NCI-H526 treated with DMSO at 0.1 percent for 48 hours (cell line): ENCODE data around the gene COX15.
"Not testable (repeated sequence)": the region's sequence is repeated elsewhere in the genome, so short reads cannot be mapped to it uniquely, and the experiment has no call there.

ENCODE experiments used
- DNase-seq: peaks from one replicate; lab custom pipeline; 2025; lab: John Stamatoyannopoulos, UW

The COX15 gene

DNA sequence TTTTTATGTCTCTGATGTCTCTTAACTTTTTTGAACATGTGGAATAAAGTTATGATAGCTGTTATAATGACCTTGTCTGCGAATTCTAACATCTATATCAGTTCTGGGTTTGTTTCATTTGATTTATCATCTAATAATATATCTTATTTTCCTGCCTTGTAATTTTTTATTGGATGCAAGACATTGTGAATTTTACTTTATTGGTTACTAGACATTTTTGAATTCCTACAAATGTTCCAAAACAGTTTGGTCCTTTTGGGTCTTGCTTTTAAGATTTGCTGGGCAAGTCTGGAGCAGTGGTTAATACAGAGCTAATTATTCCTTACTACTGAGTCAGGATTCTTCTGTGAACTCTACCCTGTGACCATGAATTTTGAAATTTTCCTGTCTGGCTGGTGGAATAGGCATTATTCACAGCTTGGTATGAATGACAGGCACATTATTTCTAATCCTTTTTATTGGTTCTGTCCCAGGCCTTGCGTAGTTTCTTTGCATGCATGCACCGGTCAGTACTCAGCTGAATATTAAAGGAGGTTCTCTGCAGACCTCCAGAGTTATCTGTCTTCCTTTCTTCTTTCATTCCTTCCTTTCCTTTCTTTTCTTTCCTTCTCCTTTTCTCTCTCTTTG, 9.1 kb upstream of the COX15 start:
- no peak for DNase-seq

DNA sequence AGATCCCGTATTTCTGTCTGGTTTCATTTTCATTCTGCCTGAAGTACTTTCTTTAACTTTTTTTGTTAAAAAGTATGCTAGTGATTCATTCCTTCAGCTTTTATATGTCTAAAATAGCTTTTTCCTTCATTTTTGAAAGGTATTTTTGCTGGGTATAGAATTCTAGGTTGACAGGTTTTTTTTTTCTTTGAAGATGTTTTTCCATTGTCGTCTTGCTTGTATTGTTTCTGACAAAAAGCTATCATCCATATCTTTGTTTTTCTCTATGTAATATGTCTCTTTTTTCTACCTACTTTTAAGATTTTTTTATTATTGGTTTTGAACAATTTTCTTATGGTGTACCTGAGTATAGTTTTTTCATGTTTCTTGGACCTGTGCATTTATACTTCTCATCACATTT, 8.3 kb upstream of the COX15 start:
- DNase-seq = no peak

DNA sequence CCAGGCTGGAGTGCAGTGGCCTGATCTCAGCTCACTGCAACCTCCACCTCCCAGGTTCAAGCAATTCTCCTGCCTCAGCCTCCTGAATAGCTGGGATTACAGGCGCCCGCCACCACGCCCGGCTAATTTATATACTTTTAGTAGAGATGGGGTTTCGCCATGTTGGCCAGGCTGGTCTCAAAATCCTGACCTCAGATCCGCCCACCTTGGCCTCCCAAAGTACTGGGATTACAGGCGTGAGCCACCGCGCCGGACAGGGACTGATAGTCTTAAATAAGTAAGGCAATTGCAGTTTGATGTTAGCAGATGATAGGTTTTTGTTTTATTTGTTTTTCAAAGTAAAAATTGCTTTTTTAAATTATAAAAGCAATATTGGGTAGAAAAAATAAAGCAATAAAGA, 2.2 kb upstream of the COX15 start:
- not testable (repeated sequence) for DNase-seq

DNA sequence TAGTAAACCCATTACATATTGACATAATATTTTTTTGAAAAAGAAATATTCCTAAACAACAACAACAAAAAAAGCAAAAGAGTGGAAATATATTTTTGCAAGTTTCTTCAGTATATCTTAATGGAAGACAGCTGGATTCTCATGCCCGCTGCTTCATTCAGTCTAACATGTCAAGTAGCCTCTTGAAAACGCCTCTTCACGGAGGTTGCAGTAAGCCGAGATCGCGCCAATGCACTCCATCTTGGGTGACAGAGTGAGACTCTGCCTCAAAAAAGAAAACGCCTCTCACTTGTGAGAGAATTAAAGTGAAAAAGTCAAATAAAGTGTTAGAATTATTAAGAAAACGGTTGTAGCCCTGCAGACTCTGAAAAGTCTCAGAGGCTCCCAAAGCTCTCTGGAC, 1.4 kb upstream of the COX15 start:
- no peak for DNase-seq

DNA sequence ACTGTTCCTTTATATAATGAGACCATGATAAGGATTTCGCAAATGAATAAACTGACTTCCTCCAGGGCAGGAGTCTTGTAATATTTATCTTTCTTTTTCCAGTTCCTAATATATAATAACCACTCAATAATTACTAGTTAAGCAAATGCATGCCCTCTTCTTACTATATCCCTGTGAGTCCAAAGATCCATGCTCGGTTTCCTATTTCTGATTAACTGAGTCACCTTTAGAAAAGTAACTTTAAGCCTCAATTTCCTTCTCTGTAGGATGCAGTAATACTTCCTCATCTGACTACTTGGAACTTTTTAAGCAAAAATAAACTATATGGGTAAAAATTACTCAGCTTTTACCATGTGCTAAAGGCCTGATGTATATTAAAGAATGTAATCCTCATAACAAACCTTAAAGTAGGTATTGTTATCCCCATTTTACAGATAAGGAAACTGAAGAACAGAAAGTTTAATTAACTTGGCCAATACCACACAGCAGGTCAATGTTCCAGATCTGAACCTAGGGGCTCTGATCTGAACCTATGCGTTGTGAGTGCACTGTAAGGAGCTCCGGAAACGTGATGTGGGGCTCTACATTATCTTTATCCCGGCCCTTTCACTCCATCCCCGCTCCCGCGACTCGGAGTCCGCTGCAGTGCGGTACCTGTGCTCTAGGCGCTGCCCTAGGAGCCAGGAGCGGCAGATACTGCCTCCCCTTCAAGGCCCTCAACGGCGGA, 458 bp downstream of the COX15 start:
- no peak for DNase-seq

DNA sequence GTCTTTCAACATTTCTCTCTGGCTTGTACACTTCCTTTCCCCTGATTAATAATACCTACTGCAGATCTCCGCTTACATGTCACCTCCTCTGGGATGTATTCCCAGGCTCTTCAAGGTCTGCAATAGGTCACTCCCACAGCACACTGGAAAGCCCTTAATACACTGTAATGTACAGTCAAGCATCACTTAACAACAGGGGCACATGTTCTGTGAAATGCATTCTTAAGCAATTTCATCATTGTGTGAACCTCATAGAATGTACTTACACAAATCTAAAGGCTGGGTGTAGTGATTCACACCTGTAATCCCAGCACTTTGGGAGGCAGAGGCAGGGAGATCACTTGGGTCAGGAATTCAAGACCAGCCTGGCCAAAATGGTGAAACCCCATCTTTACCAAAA, 1.9 kb downstream of the COX15 start:
- no peak for DNase-seq

DNA sequence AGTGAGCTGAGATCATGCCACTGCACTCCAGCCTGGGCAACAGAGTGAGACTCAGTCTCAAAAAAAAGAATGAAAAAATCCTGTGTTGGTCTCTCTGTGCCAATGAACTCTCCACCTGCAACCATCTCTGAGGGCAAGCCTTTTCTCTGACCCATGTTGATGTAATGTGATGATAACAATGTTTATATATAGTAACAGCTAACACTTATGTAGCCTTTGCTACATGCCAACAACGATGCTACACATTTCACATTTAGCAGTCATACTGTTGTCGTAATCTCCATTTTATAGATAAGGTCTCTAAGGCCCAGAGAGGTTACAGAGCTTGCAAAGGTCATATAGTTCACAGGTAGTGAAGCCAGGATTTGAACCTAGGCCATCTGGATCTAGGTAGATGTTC, 11.5 kb downstream of the COX15 start:
- no peak for DNase-seq

DNA sequence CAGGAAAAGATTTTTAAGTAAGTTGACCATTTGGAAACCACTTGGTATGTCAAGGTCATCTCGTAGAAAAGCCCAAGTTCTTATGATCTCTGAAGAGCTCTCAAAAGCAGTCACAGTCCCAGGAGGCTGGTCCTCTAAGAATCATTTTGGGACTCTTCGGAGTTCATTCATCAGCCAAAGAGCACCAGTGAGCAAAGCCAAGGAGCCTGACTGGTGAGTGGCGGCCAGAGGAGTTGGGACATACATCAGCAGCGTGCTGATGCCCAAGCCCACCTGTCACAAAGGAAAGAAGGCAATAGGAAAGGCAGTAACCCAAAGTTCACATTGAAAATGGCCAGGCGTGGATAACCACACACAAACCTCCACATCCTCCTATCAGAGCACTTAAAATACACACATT, 17.5 kb downstream of the COX15 start:
- DNase-seq = no peak

DNA sequence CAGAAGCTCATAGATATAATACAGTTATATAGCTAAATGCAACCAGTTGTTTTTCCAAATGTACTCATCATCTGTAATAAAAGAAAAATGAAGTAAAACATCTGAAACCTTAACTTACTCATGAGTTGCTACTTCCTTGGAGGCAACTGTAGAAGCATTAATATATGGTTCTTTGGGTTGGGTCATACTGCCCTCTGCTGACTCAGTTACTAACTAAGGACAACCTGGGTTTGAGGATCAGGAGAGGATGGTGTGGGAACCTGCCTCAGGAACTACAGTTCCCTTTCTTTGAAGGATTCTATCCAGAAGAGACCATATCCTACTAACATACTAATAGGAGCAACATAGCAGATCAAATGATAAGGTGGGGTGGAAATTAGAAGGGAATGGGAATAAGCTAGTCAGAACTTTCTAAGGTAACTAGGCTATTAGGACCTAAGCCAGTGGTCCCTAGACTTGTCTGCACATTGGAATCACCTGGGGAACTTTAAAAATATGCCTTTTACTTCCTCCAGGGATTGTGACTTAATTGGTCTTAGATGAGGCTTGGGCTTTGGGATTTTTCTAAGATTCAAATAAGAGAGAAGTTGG, 20.7 kb downstream of the COX15 start:
- peak; percentile 31 for DNase-seq

DNA sequence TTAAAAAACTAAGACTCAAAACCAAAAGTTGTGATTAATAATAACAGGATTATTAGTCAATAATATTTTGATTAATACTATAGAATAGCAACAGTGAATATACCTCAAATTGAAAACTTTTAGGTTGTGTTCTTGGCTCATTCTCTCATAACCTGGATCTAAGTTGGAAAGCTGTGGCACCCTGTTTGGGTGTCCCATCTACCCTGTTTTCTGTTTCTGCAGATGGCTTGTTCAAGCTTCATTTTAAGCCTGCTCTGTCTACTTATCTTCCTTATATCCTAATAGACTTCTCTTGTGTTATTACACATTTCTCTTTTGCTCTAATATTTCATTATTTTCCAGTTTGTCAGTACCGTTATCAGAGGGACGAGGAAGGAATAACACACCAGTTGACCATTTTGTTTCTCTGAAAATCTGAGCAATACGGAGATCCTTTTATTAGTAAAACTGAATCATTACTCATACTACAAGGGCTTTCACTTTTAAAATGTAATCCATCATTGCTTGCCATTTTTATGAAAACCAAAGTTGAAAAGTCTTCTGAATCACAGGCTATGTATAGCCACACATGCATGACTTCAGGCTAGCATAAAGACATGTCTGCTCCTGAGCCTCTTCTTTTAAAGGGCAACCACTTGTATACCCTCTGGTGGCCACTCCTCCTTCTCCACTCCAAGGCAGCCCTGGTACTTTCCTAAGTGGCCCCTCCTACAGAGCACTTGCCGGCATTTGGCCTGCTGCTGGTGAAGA, 22.3 kb downstream of the COX15 start:
- no peak for DNase-seq

DNA sequence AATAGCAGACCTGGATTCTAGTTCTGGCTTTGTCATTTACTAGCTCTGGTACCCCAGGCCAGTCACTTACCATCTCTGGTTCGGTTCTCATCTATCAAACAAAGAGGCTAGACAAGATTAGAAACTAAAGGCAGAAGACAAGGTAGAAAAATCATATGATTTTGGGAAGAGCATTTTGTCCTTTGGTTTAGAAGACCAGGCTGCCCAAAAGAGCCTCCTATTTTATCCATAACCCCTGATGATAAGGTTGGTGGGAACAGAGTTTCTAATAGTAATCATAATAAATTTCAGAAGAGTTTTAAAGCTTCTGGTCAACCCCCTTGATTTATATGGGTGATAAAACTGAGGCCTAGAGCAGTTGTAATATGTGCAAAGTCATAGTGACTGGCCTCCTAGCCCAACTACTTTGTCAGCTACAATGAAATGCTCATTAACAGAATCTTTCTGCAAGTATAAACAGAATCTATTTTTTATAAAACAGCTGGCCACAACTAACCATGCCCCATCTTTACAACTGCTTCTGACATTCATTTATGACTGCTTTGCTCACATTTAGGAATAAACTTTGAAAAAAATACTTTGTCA, 23.4 kb downstream of the COX15 start:
- DNase-seq = no peak

DNA sequence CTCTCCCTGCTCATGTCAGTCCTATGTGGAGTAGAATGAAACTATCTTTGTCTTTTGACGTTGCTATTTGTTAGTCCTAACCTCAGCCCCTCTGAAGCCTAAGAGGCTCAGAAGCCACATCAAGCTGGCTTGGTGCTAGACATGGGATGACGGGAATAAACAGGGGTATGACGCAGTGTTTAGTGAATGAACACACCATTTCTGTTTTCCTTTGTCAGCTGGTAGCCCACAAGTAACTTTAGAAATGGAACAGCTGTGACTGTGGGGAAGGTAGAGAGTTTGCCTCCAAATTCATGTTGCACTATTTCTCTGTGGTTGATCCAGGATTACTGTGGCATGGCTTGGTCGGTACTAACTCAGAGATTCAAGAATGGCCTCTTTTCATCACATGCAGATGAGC, 31.3 kb downstream of the COX15 start:
- no peak for DNase-seq

DNA sequence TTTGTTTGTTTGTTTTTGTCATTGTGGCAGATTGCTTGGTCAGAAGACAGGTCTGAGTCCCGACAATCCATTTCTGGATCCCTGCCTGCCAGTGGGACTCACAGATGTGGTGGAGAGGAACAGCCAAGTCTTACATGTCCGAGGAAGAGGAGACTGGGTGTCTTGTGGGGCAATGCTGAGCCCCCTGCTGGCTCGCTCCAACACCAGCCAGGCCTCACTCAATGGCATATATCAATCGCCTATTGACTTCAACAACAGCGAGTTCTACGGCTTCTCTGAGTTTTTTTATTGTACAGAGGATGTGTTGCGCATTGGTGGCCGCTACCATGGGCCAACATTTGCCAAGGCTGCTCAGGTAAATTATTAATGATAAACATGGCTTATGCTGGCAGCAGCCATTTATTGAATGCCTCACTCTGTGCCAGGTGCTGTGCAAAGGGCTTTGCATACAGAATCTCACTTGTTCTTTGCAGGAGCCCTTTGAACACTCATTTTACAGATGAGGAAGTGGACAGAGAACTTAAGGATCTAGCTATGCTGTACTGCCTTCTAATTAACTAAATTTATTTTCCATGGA, 33.3 kb downstream of the COX15 start:
- no peak for DNase-seq

DNA sequence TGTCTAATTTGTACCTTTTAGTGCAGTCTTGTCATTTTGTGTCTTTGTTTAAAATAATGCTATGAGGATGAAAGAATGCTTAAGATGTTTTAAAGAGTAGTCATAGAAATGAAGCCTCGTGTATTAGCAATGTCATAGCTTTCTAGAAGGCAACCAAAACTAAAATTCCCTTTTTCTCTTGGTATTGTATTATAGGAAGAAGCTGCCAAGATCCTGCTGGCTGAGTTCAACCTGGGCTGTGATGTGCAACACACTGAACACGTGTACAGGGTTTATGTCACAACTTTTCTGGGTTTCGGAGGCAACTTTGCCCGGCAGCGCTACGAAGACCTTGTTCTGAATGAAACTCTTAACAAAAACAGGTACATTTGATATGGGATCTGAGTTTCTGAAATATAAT, 36.2 kb downstream of the COX15 start:
- no peak for DNase-seq

DNA sequence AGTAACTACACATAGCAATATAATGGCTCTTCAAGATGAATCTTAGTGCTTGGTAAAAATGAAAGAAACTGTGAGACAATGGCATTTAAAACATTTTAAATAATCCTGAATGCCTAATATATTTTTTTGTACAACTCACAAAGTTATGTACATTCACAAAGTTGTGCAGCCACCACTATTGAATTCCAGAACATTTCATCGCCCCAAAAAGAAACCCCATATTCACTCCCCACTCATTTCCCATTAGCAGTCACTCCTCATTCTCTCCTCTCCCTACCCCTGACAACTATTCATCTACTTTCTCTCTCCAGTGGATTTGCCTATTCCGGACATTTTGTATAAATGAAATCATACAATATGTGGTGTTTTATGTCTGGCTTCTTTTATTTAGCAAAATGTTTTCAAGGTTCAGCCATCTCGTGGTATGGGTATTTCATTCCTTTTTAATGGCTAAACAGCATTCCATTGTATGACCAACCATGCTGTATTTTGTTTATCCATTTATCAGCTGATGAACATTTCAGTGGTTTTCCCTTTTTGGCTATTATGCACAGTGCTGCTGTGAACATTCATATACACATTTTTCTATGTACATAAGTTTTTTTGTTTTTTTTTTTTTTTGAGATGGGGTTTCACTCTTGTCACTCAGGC, 37.9 kb downstream of the COX15 start:
- DNase-seq = no peak

DNA sequence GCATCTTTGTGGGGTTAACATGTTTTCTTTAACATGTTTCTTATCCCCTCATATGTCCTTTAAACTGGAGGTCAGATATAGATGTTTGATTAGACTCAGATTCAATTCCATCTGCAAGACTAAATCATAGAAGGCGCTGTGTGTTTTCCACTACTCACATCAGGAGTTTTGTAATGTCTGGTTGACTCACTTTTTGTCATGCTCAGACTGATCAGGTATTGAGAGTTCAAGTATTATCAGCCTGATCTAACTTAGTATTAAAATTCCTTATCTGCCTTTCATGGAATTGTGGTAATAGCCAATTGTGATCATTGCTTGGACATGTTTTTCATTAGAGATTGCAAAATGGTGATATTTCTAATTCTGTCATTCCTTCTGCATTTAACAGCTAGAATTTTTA, 42.5 kb downstream of the COX15 start:
- DNase-seq = no peak

DNA sequence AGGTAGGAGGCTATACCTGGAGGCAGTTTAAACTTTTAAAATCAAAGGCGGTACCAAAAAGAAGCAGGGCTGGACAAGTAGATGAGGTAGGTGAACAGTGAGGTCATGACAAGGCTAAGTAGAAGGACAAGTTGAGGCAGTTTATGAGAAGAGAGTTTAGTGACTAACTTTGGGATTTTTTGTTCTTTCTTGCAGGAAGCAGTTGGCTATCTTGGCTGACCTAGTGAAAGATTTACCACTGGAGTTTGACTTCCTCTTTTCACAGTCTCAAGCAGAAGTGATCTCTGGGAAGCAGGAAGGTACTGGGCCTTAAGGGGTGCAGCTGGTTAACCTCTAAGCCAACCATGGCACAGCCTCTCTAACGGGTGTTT, 46.3 kb downstream of the COX15 start:
- DNase-seq = no peak

DNA sequence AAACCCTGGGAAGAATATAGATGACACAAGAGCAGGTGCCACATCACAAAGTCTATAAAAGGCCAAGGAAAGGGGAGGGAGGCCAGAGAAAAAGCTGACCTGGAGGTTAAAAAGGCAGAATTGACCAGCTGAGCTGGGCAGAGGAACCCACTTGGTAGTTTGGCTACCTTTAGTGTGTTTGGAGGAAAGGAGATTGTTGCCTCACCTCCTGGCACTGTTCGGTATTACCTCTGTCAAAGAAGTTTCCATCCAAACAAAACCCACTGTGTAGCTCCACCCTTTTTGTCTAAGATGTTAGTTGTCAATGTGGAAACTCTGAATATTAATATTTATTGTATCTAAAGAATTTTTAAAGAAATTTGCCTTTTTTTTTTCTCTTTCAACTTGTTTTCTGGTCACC, 49.2 kb downstream of the COX15 start:
- no peak for DNase-seq
